Heart left ventricle (tissue), 13 donors: ENCODE measurements around the gene MORC3.

Source experiments
- CTCF ChIP-seq, 12 donors: fragments of 200-600 bp; sonication (generic) in 4 of 12; IDR thresholded peaks; one replicate each; pipeline versions ENCODE4 v1.5.0 to v1.8.0; 2018 to 2022; ENCODE audit warnings: antibody characterized with exemption in 12 of 12, mild to moderate bottlenecking in 5 of 12
- POLR2A ChIP-seq, 2 donors: fragments of 450-650 bp; IDR thresholded peaks; one replicate each; pipeline ENCODE4 v1.6.1; 2017; ENCODE audit warnings: antibody characterized with exemption in 2 of 2, mild to moderate bottlenecking in 2 of 2, moderate library complexity in 2 of 2
- donor health status: ischemic (EF 13 %, LVEDD 7.1; RV severe dilation, severe dysfunction).
- donor health status: DM: no; HTN: yes; CAD: no.
- donor health status: DM: no; HTN: no; CAD: no.
- donor health status: ischemic (EF 25% LVEDD 6.9; RV normal size, moderate dysfunction).
- donor health status: ischemic (EF 25% LVEDD 5.7; RV mildly dilated, moderate dysfunction).
- donor health status: ischemic (EF 35%, LVEDD 5.7; RV mildly dilated, moderate dysfunction).
- donor health status: nonischemic (EF 11% LVEDD 7.7; RV severe dilation, severe dysfunction).
- donor health status: DM: yes; HTN: yes; CAD: no.
- donor health status: PGD.
- donor health status: ischemic (EF 29% LVEDD 5.4; RV normal size, mild dysfunction).
- donor health status: nonischemic (EF 23%, LVEDD 6.1; RV moderate dilation, normal function).

GRCh38 chr21:36354918-36355680 is 35.1 kb downstream of the MORC3 start:
- TF ChIP-seq CTCF (IDR thresholded peaks at IDR 0.05) = no peak
- TF ChIP-seq POLR2A (IDR thresholded peaks at IDR 0.05) = no peak
